ENCODE measurements around the gene OR52B6.

OR52B6 gene

GRCh38 chr11:5580577-5580976, at the start of gene OR52B6:
TSS of gene OR52B6 (plus strand) at chr11:5580877. CDS start at chr11:5580877, 0 bp downstream.
- Histone ChIP-seq H3K9me3 (ENCODE audit: control insufficient read depth in 2 of 2, low read length in 2 of 2) (no peaks in the 10 kb centered on the region), H3K36me3 (ENCODE audit: control insufficient read depth in 2 of 2, insufficient read depth in 2 of 2, low read length in 2 of 2) (no peaks in the 10 kb centered on the region), H3K27ac (ENCODE audit: low read length) (no peak within 1 kb of the TSS), H3K9ac (ENCODE audit: low read length in 2 of 2) (no peak within 1 kb of the TSS), H3K4me1 (ENCODE audit: control insufficient read depth, insufficient read depth, low read length) (no peaks in the 10 kb centered on the region), H3K4me3 (ENCODE audit: low read length in 2 of 2) (no peak within 1 kb of the TSS), H3K27me3 (ENCODE audit: control insufficient read depth in 1 of 2, insufficient read depth in 2 of 2, low read length in 2 of 2) (no peaks in the 10 kb centered on the region)

GRCh38 chr11:5531053-5531831, 49.4 kb upstream of the OR52B6 start:
- Histone ChIP-seq H3K4me1 (ENCODE audit: control insufficient read depth, insufficient read depth, low read length) (no peaks in the 10 kb centered on the region), H3K36me3 (ENCODE audit: control insufficient read depth in 2 of 2, insufficient read depth in 2 of 2, low read length in 2 of 2) (no peaks in the 10 kb centered on the region), H3K27ac (ENCODE audit: low read length) (no peak overlapping the region), H3K27me3 (ENCODE audit: control insufficient read depth in 1 of 2, insufficient read depth in 2 of 2, low read length in 2 of 2) (no peaks in the 10 kb centered on the region), H3K4me3 (ENCODE audit: low read length in 2 of 2) (no peak overlapping the region), H3K9me3 (ENCODE audit: control insufficient read depth in 2 of 2, low read length in 2 of 2) (peaks cover 0 to 3% of the 10 kb centered on the region in 2 donors), H3K9ac (ENCODE audit: low read length in 2 of 2) (no peak overlapping the region)

- Histone ChIP-seq H3K4me1 (ENCODE audit: control insufficient read depth, insufficient read depth, low read length) (no peaks in the 10 kb centered on the region), H3K27ac (ENCODE audit: low read length) (no peak overlapping the region), H3K4me3 (ENCODE audit: low read length in 2 of 2) (no peak overlapping the region), H3K9ac (ENCODE audit: low read length in 2 of 2) (no peak overlapping the region), H3K27me3 (ENCODE audit: control insufficient read depth in 1 of 2, insufficient read depth in 2 of 2, low read length in 2 of 2) (no peaks in the 10 kb centered on the region), H3K9me3 (ENCODE audit: control insufficient read depth in 2 of 2, low read length in 2 of 2) (no peaks in the 10 kb centered on the region), H3K36me3 (ENCODE audit: control insufficient read depth in 2 of 2, insufficient read depth in 2 of 2, low read length in 2 of 2) (no peaks in the 10 kb centered on the region)
Observed at GRCh38 chr11:5534046-5534445, 46.6 kb upstream of the OR52B6 start.

- H3K4me1 ChIP-seq (ENCODE audit: control insufficient read depth, insufficient read depth, low read length), result no peaks in the 10 kb centered on the region
- no peaks in the 10 kb centered on the region for H3K27me3 ChIP-seq (ENCODE audit: control insufficient read depth in 1 of 2, insufficient read depth in 2 of 2, low read length in 2 of 2)
- H3K4me3 ChIP-seq (ENCODE audit: low read length in 2 of 2), result no peak overlapping the region
- no peak overlapping the region for H3K9ac ChIP-seq (ENCODE audit: low read length in 2 of 2)
- H3K9me3 ChIP-seq (ENCODE audit: control insufficient read depth in 2 of 2, low read length in 2 of 2), result no peaks in the 10 kb centered on the region
- no peak overlapping the region for H3K27ac ChIP-seq (ENCODE audit: low read length)
- H3K36me3 ChIP-seq (ENCODE audit: control insufficient read depth in 2 of 2, insufficient read depth in 2 of 2, low read length in 2 of 2), result no peaks in the 10 kb centered on the region
Observed at GRCh38 chr11:5536482-5536881, 44.2 kb upstream of the OR52B6 start.

- Histone ChIP-seq H3K4me1 (ENCODE audit: control insufficient read depth, insufficient read depth, low read length) (no peaks in the 10 kb centered on the region), H3K9me3 (ENCODE audit: control insufficient read depth in 2 of 2, low read length in 2 of 2) (no peaks in the 10 kb centered on the region), H3K9ac (ENCODE audit: low read length in 2 of 2) (no peak overlapping the region), H3K36me3 (ENCODE audit: control insufficient read depth in 2 of 2, insufficient read depth in 2 of 2, low read length in 2 of 2) (no peaks in the 10 kb centered on the region), H3K27ac (ENCODE audit: low read length) (no peak overlapping the region), H3K4me3 (ENCODE audit: low read length in 2 of 2) (no peak overlapping the region), H3K27me3 (ENCODE audit: control insufficient read depth in 1 of 2, insufficient read depth in 2 of 2, low read length in 2 of 2) (no peaks in the 10 kb centered on the region)
Observed at GRCh38 chr11:5541427-5541826, 39.2 kb upstream of the OR52B6 start.

GRCh38 chr11:5546457-5546856, 34.2 kb upstream of the OR52B6 start:
- H3K4me3 ChIP-seq (ENCODE audit: low read length in 2 of 2), result no peak overlapping the region
- no peaks in the 10 kb centered on the region for H3K36me3 ChIP-seq (ENCODE audit: control insufficient read depth in 2 of 2, insufficient read depth in 2 of 2, low read length in 2 of 2)
- H3K27ac ChIP-seq (ENCODE audit: low read length), result no peak overlapping the region
- no peaks in the 10 kb centered on the region for H3K4me1 ChIP-seq (ENCODE audit: control insufficient read depth, insufficient read depth, low read length)
- H3K27me3 ChIP-seq (ENCODE audit: control insufficient read depth in 1 of 2, insufficient read depth in 2 of 2, low read length in 2 of 2), result no peaks in the 10 kb centered on the region
- no peaks in the 10 kb centered on the region for H3K9me3 ChIP-seq (ENCODE audit: control insufficient read depth in 2 of 2, low read length in 2 of 2)
- no peak overlapping the region for H3K9ac ChIP-seq (ENCODE audit: low read length in 2 of 2)

- H3K27ac ChIP-seq (ENCODE audit: low read length), result no peak overlapping the region
- no peaks in the 10 kb centered on the region for H3K4me1 ChIP-seq (ENCODE audit: control insufficient read depth, insufficient read depth, low read length)
Observed at GRCh38 chr11:5547982-5548381, 32.7 kb upstream of the OR52B6 start.

GRCh38 chr11:5548440-5548839, 32.2 kb upstream of the OR52B6 start, which contains the start of gene OR52H1:
TSS of gene OR52H1 (minus strand) at chr11:5548540. CDS start at chr11:5545505, 3,035 bp downstream.
- Histone ChIP-seq H3K27me3 (ENCODE audit: control insufficient read depth in 1 of 2, insufficient read depth in 2 of 2, low read length in 2 of 2) (no peaks in the 10 kb centered on the region), H3K27ac (ENCODE audit: low read length) (no peak within 1 kb of the TSS), H3K4me3 (ENCODE audit: low read length in 2 of 2) (no peak within 1 kb of the TSS), H3K9me3 (ENCODE audit: control insufficient read depth in 2 of 2, low read length in 2 of 2) (no peaks in the 10 kb centered on the region), H3K9ac (ENCODE audit: low read length in 2 of 2) (no peak within 1 kb of the TSS), H3K36me3 (ENCODE audit: control insufficient read depth in 2 of 2, insufficient read depth in 2 of 2, low read length in 2 of 2) (no peaks in the 10 kb centered on the region), H3K4me1 (ENCODE audit: control insufficient read depth, insufficient read depth, low read length) (no peaks in the 10 kb centered on the region)

More at GRCh38 chr11:5547982-5548381, 32.7 kb upstream of the OR52B6 start:
- H3K9ac ChIP-seq (ENCODE audit: low read length in 2 of 2), result no peak overlapping the region
- no peaks in the 10 kb centered on the region for H3K36me3 ChIP-seq (ENCODE audit: control insufficient read depth in 2 of 2, insufficient read depth in 2 of 2, low read length in 2 of 2)
- no peaks in the 10 kb centered on the region for H3K9me3 ChIP-seq (ENCODE audit: control insufficient read depth in 2 of 2, low read length in 2 of 2)
- H3K4me3 ChIP-seq (ENCODE audit: low read length in 2 of 2), result no peak overlapping the region
- H3K27me3 ChIP-seq (ENCODE audit: control insufficient read depth in 1 of 2, insufficient read depth in 2 of 2, low read length in 2 of 2), result no peaks in the 10 kb centered on the region

- H3K36me3 ChIP-seq (ENCODE audit: control insufficient read depth in 2 of 2, insufficient read depth in 2 of 2, low read length in 2 of 2), result no peaks in the 10 kb centered on the region
- H3K27ac ChIP-seq (ENCODE audit: low read length), result no peak overlapping the region
- H3K9me3 ChIP-seq (ENCODE audit: control insufficient read depth in 2 of 2, low read length in 2 of 2), result no peaks in the 10 kb centered on the region
- no peaks in the 10 kb centered on the region for H3K27me3 ChIP-seq (ENCODE audit: control insufficient read depth in 1 of 2, insufficient read depth in 2 of 2, low read length in 2 of 2)
- no peak overlapping the region for H3K9ac ChIP-seq (ENCODE audit: low read length in 2 of 2)
- no peaks in the 10 kb centered on the region for H3K4me1 ChIP-seq (ENCODE audit: control insufficient read depth, insufficient read depth, low read length)
- no peak overlapping the region for H3K4me3 ChIP-seq (ENCODE audit: low read length in 2 of 2)
Observed at GRCh38 chr11:5550440-5551095, 30.1 kb upstream of the OR52B6 start.

- Histone ChIP-seq H3K4me3 (ENCODE audit: low read length in 2 of 2) (no peak overlapping the region), H3K4me1 (ENCODE audit: control insufficient read depth, insufficient read depth, low read length) (no peaks in the 10 kb centered on the region), H3K27ac (ENCODE audit: low read length) (no peak overlapping the region), H3K9ac (ENCODE audit: low read length in 2 of 2) (no peak overlapping the region), H3K27me3 (ENCODE audit: control insufficient read depth in 1 of 2, insufficient read depth in 2 of 2, low read length in 2 of 2) (no peaks in the 10 kb centered on the region), H3K36me3 (ENCODE audit: control insufficient read depth in 2 of 2, insufficient read depth in 2 of 2, low read length in 2 of 2) (no peaks in the 10 kb centered on the region), H3K9me3 (ENCODE audit: control insufficient read depth in 2 of 2, low read length in 2 of 2) (no peaks in the 10 kb centered on the region)
Observed at GRCh38 chr11:5553343-5553742, 27.3 kb upstream of the OR52B6 start.

All from stomach smooth muscle (tissue), 2 donors.